Activated naive CD4-positive, alpha-beta T cell treated with Interleukin-2 at 50 U/mL for 16 hours (primary cell): ENCODE measurements around the gene FIP1L1.

Source experiments
- DNase-seq: peaks from one replicate; pipeline ENCODE4 v3.0.0-alpha.2; 2020

FIP1L1 gene

DNA sequence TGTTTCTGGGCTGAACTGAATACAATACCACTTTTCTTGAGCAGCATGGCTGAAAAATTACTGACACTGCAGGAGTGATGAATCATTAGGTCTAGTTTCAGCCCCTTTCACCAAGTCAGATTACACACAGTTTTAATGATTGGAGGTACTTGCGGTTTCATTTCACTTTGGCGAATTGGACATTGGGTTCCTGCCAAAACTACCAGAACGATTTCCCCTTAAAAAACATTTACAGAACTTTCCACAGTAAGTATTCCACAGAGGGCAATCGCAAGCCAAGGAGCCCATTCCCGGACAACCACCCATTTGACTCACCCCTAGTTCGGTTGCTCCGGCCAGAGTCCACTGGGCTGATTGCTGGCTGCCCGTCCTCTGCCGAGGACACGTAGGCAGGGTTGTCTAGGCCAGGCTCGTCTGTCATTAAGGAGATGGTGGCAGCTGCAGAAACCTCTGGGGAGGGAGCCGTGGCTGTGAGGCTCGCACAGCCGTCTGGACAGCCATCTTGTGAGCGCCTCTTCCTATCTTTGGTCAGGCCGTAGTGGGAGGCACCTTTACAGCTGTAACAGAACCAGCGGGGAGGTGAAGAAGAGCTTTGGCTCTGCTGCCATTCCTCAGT is 130.3 kb downstream of the FIP1L1 start:
- no peak for DNase-seq

DNA sequence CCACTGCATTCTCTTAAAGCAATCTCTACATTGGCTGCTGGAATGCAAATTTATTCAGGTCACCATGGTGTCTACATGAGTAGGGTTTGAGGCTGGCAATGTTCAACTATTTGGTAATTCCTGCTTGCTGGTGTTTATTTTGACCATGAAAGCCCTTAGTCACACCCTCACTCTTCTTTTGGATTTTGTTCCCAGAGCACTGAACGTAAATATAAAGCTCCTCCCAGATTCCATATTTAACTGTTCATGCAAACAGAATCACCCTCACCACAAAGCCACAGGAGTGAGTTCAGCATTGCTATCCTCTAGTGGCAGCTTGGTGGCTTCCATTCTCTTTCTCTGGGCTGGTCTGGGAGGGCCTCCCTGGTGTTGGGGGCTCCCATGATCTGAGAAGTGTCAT is 131.0 kb downstream of the FIP1L1 start:
- DNase-seq, result no peak

DNA sequence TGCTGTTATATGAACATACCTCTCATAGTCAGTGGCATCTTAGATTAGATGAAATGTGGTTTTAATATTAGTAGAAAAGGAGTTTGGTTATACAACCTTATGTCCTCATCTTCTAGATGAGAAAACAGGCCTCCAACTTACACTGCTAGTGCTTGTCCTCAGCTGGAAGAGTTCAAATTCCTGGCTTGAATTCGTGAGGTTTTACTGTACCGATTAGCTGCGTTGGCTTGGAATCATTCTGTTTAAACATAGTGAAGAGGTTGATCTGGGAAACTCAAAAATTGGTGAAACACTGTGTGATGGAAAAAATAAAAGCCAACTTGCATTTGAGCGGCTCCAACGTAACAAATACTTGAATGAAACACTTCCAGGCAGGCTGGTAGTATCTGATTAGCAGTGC is 132.9 kb downstream of the FIP1L1 start:
- DNase-seq, result no peak
